Neural cell (in vitro differentiated cells): ENCODE results near the gene SLC6A5. TPM values are rescaled to one million over a fixed set of nuclear protein-coding genes. Genes with fewer than 3 reads are reported as not detected.

Source experiments
- H2AFZ ChIP-seq: fragments of 200-600, 300-800 bp; sonication (generic), shearing (Covaris generic); 2 replicates; pipeline ENCODE4 v1.6.0; 2014; ENCODE audit warnings: low read depth, mild to moderate bottlenecking, antibody characterized with exemption, low read length, moderate library complexity
- H3F3A ChIP-seq: fragments of 200-600 bp; shearing (Covaris generic); 2 replicates; pipeline ENCODE4 v1.6.1; 2016; ENCODE audit warnings: mild to moderate bottlenecking, moderate library complexity, mixed read lengths, antibody characterized with exemption, low read length; ENCODE audit not compliant: insufficient read depth, poor library complexity, severe bottlenecking
- H3K27ac ChIP-seq: fragments of 200-600, 300-800 bp; sonication (generic), shearing (Covaris generic); 2 replicates; pipeline ENCODE4 v1.5.1; 2014; ENCODE audit warnings: mild to moderate bottlenecking, low read length, moderate library complexity
- H3K27me3 ChIP-seq: fragments of 300-800, 200-600 bp; sonication (generic), shearing (Covaris generic); 2 replicates; pipeline ENCODE4 v1.6.0; 2014; ENCODE audit warnings: mild to moderate bottlenecking, low read depth, low read length, moderate library complexity; ENCODE audit not compliant: insufficient read depth
- H3K36me3 ChIP-seq: fragments of 300-800, 200-600 bp; sonication (generic), shearing (Covaris generic); 2 replicates; pipeline ENCODE4 v1.5.1; 2014; ENCODE audit warnings: mild to moderate bottlenecking, antibody characterized with exemption, low read length, moderate library complexity; ENCODE audit not compliant: insufficient read depth
- H3K4me2 ChIP-seq: fragments of 300-800, 200-600 bp; sonication (generic), shearing (Covaris generic); 2 replicates; pipeline ENCODE4 v1.6.0; 2014; ENCODE audit warnings: mild to moderate bottlenecking, low read length
- H3K4me3 ChIP-seq: fragments of 300-800, 200-600 bp; sonication (generic), shearing (Covaris generic); 2 replicates; pipeline ENCODE4 v1.5.1; 2014; ENCODE audit warnings: mild to moderate bottlenecking, low read length, moderate library complexity
- H3K79me2 ChIP-seq: fragments of 200-600 bp; shearing (Covaris generic); replicated peaks from 2 replicates; pipeline ENCODE4 v1.6.0; 2014; ENCODE audit warnings: mild to moderate bottlenecking, low read length, moderate library complexity; ENCODE audit not compliant: insufficient read depth
- H3K9ac ChIP-seq: fragments of 300-800, 200-600 bp; sonication (generic), shearing (Covaris generic); 2 replicates; pipeline ENCODE4 v1.6.1; 2016; ENCODE audit warnings: mild to moderate bottlenecking, low read length, mixed read lengths
- H3K9me2 ChIP-seq: fragments of 200-600 bp; shearing (Covaris generic); 2 replicates; pipeline ENCODE4 v1.6.1; 2016; ENCODE audit warnings: mild to moderate bottlenecking, low read length, mixed read lengths; ENCODE audit not compliant: insufficient read depth
- H3K9me3 ChIP-seq: fragments of 200-600, 300-800 bp; sonication (generic), shearing (Covaris generic); 2 replicates; pipeline ENCODE4 v1.6.1; 2016; ENCODE audit warnings: mild to moderate bottlenecking, mixed run types, low read length, moderate library complexity, mixed read lengths
- H4K20me1 ChIP-seq: fragments of 200-600 bp; shearing (Covaris generic); 2 replicates; pipeline ENCODE4 v1.6.1; 2016; ENCODE audit warnings: mild to moderate bottlenecking, mixed run types; ENCODE audit not compliant: insufficient read depth
- CTCF ChIP-seq: fragments of 450-650 bp; IDR thresholded peaks from 2 replicates; pipeline ENCODE4 v1.5.1; 2014; ENCODE audit warnings: antibody characterized with exemption, mild to moderate bottlenecking, moderate library complexity; ENCODE audit not compliant: poor library complexity, severe bottlenecking
- EP300 ChIP-seq: fragments of 450-650 bp; conservative IDR thresholded peaks from 2 replicates; pipeline ENCODE4 v1.6.1; 2014; ENCODE audit warnings: antibody characterized with exemption, mild to moderate bottlenecking, moderate library complexity; ENCODE audit not compliant: poor library complexity, severe bottlenecking
- EZH2 ChIP-seq: fragments of 200-600, 300-800 bp; shearing (Covaris generic), sonication (generic); IDR thresholded peaks from 2 replicates; pipeline ENCODE4 v1.6.1; 2014; ENCODE audit warnings: antibody characterized with exemption, low read length, borderline replicate concordance, mild to moderate bottlenecking; ENCODE audit not compliant: insufficient read depth, poor library complexity, severe bottlenecking
- MXI1 ChIP-seq: fragments of 450-650 bp; conservative IDR thresholded peaks from 2 replicates; pipeline ENCODE4 v1.6.1; 2014; ENCODE audit warnings: antibody characterized with exemption, mild to moderate bottlenecking; ENCODE audit not compliant: poor library complexity, severe bottlenecking
- POLR2AphosphoS5 ChIP-seq: IDR thresholded peaks from 2 replicates; pipeline ENCODE4 v1.6.1; 2012
- RAD21 ChIP-seq: fragments of 450-650 bp; conservative IDR thresholded peaks from 2 replicates; pipeline ENCODE4 v1.6.1; 2014; ENCODE audit warnings: antibody characterized with exemption, mild to moderate bottlenecking, moderate library complexity
- REST ChIP-seq: IDR thresholded peaks from 2 replicates; pipeline ENCODE4 v1.6.1; 2012; ENCODE audit warnings: borderline replicate concordance
- SMC3 ChIP-seq: fragments of 450-650 bp; conservative IDR thresholded peaks from 2 replicates; pipeline ENCODE4 v1.6.1; 2014; ENCODE audit warnings: antibody characterized with exemption, mild to moderate bottlenecking, moderate library complexity; ENCODE audit not compliant: poor library complexity
- TAF1 ChIP-seq: IDR thresholded peaks from 2 replicates; pipeline ENCODE4 v1.6.1; 2012; ENCODE audit warnings: low read depth
- polyA plus RNA-seq: library from polyadenylated mRNA; depleted of rRNA; stranded (reverse); fragments of >200 nt; gene quantifications from 2 replicates; pipeline ENCODE4 v1.2.3, GENCODE V29; 2014

SLC6A5 gene
- polyA plus RNA-seq, 1 donor from 2014 or later, result not detected

GRCh38 chr11:20621679-20622078 is 22.3 kb downstream of the SLC6A5 start:
- TF ChIP-seq REST (peak; percentile 18), SMC3 (no peak), POLR2AphosphoS5 (peak; percentile 9), MXI1 (no peak), RAD21 (no peak)
- Histone ChIP-seq H3F3A (no peaks in the 10 kb centered on the region), H3K27me3 (no peaks in the 10 kb centered on the region), H3K9me2 (no peaks in the 10 kb centered on the region), H3K9me3 (no peaks in the 10 kb centered on the region), H3K9ac (no peak overlapping the region), H3K27ac (no peak overlapping the region), H3K4me3 (peak overlapping the region; percentile 31), H3K79me2 (no peaks in the 10 kb centered on the region), H3K36me3 (no peaks in the 10 kb centered on the region), H2AFZ (no peak overlapping the region), H4K20me1 (no peaks in the 10 kb centered on the region), H3K4me2 (no peak overlapping the region)

GRCh38 chr11:20623252-20623651 is 23.8 kb downstream of the SLC6A5 start:
- Histone ChIP-seq H3K9me3 (no peaks in the 10 kb centered on the region), H3K79me2 (no peaks in the 10 kb centered on the region), H3K27ac (no peak overlapping the region), H3F3A (no peaks in the 10 kb centered on the region), H3K36me3 (no peaks in the 10 kb centered on the region), H3K9me2 (no peaks in the 10 kb centered on the region), H4K20me1 (no peaks in the 10 kb centered on the region), H2AFZ (no peak overlapping the region), H3K9ac (no peak overlapping the region), H3K27me3 (no peaks in the 10 kb centered on the region), H3K4me3 (no peak overlapping the region), H3K4me2 (no peak overlapping the region)
- TF ChIP-seq EZH2 (no peak), EP300 (no peak), TAF1 (no peak), REST (no peak), MXI1 (no peak), RAD21 (no peak), CTCF (no peak), SMC3 (no peak), POLR2AphosphoS5 (no peak)
